RCC 7860 (cell line): Measurements from ENCODE around the gene DPP4.
A peak's percentile ranks its signal among the peaks of the same experiment; 100 is the strongest.

Experiments
- DNase-seq: peaks from one replicate; pipeline ENCODE4 v3.0.0-alpha.2; 2015; ENCODE audit warnings: low spot score
- FAIRE-seq: peaks from 2 replicates; lab custom pipeline; 2012; peaks lifted over from hg19 to GRCh38; lab: Jason Lieb, UNC

Gene DPP4

GRCh38 chr2:162073888-162074631, at the start of gene DPP4:
Gene DPP4, minus strand, starts transcription at chr2:162074215. Its CDS starts 234 bp downstream, at chr2:162073981.
- FAIRE-seq (no peak), DNase-seq (peak; percentile 72)

DNA sequence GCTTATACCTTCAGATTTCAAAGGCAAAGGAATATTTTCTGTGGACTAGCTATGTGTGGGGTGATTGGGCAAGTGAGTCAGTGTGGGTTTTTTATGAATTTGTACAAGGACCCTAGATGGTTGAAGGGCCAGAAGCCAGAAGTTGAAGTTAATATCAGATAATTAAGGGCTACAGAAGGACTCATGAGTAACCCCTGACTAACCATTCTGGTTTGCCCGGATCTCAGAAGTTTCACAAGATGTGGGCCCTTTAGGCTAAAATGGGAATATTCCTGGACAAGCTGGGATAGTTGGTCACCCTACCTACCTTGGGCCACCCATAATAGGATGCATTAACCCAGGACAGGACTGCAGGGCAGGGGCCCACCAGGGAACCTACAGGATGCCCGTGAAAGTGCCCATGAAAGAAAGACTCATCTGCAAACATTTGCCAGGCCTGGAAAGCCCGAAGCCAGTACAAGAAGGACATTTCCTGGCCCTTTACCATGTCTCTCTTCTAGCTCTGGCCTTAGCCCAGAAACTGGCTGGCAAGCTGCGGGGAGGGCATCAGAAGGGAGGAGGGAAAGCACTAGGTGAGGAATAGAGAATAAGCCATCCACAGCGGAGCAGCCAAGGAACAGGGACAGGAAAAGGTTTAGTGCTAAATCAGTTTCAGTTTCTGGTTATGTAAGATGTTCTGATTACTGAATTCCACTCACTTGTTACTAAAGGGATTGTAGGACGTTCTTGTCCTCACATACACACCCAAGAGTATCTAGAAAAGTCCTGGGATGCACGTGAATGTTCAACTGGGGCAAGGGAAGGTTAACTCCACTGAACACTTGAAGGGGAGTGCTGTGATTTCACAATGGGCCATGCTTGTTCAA, 44.4 kb upstream of the DPP4 start:
- DNase-seq (peak; percentile 91), FAIRE-seq (peak; percentile 98)

DNA sequence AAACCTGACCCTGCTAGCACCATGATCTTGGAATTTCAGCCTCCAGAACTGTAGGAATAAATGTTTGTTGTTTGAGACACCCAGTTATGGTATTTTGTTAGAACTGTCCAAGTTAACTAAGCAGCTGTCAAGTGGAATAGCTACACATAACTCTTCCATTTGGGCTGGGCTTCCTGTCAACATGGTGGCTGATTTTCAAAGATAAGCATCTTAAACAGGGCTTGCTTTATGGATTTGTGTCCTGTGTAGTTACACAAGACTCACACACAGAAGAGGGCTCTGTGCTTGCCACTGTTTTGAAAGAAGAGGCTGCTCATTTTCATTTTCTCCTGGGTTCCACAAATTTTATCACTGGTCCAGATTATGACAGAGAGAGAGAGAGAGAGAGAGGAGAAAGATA, 42.3 kb upstream of the DPP4 start:
- DNase-seq: no peak

DNA sequence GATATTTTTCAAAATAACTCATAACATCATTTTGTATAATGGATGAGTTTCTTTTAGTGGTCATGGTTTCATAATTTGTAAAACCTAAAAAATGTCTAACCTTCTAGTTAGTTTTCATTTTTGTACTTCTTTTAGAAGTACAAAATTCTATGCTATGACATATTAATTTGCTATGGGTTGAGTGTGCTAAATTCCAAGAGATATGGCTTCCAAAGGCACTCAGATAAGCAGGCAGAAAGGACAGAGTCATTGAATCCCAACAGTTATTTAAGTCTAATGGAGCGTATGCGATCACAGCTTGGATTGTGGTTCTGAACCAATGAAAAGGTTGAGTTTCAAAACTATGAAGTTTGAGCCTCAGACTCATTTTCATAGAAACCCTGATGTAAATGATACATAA, 41.1 kb upstream of the DPP4 start:
- no peak for FAIRE-seq
- no peak for DNase-seq

More for the DNA sequence above, 42.3 kb upstream of the DPP4 start:
- FAIRE-seq: no peak

DNA sequence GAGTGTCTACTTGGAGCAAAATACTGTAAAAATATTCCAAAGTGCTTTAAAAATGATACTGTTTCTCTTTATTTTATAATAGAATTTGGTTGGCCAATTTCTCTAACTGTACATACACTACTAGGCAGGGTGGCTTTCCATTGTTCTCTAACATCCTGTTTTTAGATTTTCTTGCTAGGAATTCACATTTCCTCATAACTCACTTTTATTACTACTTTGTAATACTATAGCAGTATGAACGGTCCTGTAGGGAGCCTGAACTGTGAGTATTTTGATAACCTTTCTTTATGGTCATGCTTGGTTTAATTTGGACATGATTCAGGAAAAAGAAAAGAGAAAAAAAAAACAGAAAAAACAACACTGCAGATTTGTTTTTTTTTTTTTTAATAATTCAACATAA, 40.3 kb upstream of the DPP4 start:
- FAIRE-seq: peak; percentile 97
- peak; percentile 67 for DNase-seq

- DNase-seq (peak; percentile 75), FAIRE-seq (peak; percentile 89)
Observed at GRCh38 chr2:162113776-162114168, 39.8 kb upstream of the DPP4 start.

DNA sequence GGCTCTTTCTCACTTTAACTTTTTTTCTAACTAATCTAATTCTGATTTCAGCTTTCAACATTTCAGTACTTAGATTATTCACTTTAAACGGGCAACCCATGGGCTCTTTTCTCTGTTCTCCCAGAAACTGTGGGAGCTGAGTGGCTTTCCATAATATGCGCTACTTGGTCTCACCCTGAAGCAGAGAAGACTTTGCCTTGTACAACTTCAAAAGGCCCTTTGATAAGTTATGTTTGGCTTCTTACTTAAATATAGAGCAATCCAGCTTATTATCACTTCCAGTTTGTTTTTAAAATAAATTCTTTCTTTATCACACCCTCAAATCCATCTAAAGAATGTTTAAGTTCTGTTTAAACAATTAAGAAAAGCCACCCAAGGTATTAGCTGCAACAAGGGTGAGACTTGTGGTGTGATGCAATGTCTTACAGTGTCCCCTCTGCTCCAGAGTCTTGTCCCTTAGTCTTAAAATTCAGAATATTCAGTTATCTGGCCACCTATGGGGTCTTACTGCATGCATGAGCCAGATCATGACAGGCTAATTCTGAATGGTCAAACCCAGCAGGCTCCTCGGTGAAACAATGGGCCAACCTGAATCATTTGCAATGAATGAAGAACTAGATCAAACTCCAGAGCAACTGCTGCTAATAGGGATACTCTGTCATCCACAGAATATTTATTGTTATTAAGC, 39.2 kb upstream of the DPP4 start:
- DNase-seq: no peak
- no peak for FAIRE-seq

- FAIRE-seq: no peak
- no peak for DNase-seq
Observed at GRCh38 chr2:162111958-162112850, 38.2 kb upstream of the DPP4 start.

- DNase-seq: no peak
- no peak for FAIRE-seq
Observed at GRCh38 chr2:162107361-162107901, 33.4 kb upstream of the DPP4 start.

DNA sequence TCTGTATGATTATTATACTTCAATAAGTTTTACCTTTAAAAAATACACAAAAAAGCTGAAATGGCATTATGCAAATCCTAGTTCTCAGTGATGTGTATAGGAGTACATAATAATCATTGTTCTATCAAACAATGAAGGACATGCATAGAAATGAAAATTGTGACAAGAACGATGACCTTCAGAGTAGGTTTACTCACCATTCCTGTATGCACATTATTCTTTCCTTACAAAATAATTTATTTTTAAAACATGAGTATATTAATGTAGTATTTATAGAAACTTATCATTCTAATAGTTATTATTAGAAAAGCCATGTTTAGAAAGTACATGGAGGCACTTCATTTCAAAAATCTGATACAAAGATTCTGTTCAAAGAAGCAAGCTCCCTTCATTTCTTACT, 32.7 kb upstream of the DPP4 start:
- DNase-seq: no peak
- no peak for FAIRE-seq

- FAIRE-seq: peak; percentile 95
Observed at GRCh38 chr2:162106146-162106551, 32.1 kb upstream of the DPP4 start.

GRCh38 chr2:162103443-162104009, 29.5 kb upstream of the DPP4 start:
- DNase-seq (no peak), FAIRE-seq (no peak)

More at GRCh38 chr2:162106146-162106551, 32.1 kb upstream of the DPP4 start:
- DNase-seq: peak; percentile 81

DNA sequence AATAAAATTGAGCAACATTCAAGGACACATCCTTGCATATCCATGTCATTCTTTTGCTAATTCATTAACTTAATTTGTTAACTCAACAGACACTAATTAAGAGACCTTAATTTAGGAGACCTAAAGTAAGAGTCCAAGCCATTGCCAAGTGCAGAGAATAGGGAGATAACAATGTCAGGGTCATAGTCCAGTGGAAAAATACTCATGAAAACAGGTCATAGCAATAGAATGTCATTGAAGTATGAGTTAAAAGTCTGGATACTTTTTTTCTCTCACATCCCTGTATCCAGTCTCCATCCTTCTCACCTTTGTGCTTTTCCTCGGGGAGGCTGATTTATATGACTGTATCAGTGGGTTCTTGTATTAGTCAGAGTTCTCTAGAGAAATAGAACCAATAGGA, 26.6 kb upstream of the DPP4 start:
- no peak for FAIRE-seq

DNA sequence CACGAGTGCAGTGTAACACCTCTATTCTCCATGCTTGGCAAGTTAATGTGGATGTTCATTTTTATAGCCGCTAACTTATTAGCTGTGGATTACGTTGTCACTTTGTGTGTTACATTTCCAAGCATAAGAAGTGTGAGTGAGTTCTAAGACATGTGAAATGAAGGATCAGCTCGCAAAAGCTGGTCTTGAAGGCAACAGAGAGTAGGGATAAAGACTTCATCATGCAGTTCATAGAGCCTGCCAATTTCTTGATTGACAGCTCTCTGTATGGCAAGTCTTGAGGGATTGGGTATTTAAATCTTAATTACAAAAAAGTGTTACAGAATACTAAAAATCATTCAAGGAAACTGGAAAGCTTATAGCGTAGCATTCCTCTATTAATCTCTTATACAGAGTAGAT, 25.8 kb upstream of the DPP4 start:
- FAIRE-seq (no peak), DNase-seq (no peak)

More for the DNA sequence above, 26.6 kb upstream of the DPP4 start:
- DNase-seq: no peak

DNA sequence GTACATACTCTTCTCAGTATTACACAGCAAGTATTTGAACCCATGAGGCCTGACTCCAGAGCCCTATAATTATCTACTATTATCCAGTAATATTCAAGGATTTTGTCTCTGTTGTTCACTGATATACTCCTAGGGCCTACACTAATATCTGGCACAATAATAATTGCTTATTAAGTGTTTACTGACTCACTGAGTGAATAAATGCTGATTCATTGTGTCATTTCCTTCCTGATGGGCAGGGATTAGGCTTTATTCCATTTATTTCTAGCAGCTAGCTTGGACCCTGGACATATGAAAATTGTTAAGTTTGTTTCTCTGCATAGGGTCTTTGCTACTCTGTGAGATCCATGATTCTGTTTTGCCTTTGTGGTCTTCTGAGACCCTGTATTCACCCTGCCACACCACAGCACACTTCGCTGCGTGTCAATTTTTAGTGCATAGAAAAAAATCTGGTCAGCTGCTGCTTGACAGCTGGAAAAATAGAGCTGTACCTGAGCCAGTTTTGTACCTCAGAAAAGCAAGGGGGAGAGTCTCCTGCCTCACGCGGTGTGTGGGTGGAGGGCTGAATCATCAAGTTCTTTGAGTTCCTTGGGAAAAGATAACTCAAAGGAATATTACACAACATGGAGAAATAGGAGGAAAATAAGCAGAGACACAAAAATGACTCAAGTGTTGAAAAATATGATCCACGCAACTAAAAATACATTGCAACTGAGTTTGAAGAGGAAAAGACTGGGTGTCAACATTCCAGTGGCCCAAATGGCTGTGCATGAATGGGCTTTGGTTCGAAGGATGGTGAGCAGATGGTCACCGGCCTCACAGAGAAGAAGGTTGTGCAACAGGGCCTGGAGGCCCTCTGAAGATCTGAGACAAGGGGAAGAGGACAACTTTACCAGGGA, 18.9 kb upstream of the DPP4 start:
- DNase-seq (peak; percentile 87), FAIRE-seq (peak; percentile 87)

- DNase-seq: no peak
- no peak for FAIRE-seq
Observed at GRCh38 chr2:162092008-162092390, 18.0 kb upstream of the DPP4 start.

DNA sequence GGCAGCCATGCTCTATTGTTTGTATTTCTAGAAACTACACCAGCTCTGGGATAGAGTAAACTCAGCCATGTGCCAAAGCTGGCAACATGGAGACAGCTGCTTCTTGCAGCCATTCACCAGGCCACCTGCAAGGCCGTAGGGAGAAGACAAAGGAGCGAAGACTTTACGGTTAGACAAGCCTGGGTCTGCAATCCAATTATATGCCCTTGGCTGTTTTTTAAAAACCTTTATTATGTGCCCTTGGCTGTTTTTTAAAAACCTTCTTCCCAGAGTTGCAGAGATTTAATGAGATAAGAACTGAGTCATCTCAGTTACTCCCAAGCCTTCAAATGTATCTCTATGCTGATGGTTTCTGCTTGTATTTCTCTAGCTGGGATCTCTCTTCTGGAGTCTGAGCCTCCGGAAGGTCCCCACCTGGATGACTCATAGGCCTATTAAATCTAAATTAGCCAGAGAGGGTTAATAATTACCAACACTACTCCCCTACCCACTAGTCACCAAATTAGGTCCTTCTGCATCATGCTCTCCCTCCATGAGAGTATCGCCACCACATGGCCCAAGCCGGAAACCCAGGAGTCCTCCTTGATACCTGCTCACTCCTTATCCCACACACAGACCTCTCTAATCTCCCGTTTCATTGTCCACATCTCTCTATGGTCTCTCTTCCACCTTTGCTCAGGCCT, 17.5 kb upstream of the DPP4 start:
- DNase-seq (peak; percentile 92), FAIRE-seq (peak; percentile 94)

DNA sequence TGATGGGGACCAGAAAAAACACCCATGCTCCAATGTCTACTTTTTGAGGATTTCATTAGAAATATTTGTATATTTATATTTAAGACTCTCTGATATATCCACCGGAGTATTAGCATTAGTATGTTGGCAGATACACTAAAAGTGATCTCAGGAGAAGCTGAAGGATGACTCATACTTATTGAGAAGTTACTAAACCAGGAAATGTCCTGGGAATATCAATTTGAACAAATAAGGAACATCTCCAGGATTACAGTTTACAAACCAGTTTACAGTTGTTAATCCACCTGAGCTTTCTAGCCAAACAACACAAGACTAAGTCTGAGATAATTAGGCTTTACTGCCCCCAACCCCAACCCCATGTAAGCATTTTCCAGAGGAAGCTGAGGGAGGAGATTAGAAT, 16.1 kb upstream of the DPP4 start:
- DNase-seq: no peak

More for the DNA sequence above, 16.1 kb upstream of the DPP4 start:
- no peak for FAIRE-seq
